NT2/D1 (cell line): ENCODE data around the gene ZDHHC18.

ENCODE experiments used
- YY1 ChIP-seq: IDR thresholded peaks from 2 replicates; pipeline ENCODE4 v1.6.1; 2011; ENCODE audit not compliant: insufficient read length, insufficient read depth
- ZNF274 ChIP-seq: IDR thresholded peaks from 2 replicates; pipeline ENCODE4 v1.6.1; 2011; ENCODE audit warnings: mild to moderate bottlenecking, low read depth, low read length

DNA sequence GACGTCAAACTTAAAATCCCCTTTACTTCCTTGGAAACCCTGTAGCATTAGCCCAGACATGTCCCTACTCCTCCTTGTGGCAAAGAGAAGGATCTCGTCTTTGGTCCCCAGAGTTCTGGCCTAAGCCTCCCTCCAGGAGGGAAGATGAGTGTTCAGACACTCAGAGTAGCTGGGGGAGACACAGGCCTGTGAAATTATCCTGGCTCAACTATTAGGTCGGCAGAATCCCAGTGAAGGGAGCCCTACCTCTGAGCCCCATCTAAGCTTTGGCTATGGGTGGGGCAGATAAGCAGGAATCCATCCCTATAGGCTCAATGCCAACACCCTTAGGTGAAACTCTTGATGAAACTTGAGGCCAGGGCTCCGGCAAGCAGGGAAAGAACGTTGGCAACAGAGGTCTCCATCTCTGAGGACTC, 34.8 kb downstream of the ZDHHC18 start:
- TF ChIP-seq YY1 (no peak), ZNF274 (no peak)
